ENCODE measurements around the gene RNF213.
A peak's percentile ranks its signal among the peaks of the same experiment; 100 is the strongest.
"Not testable (repeated sequence)": the region's sequence is repeated elsewhere in the genome, so short reads cannot be mapped to it uniquely, and the experiment has no call there.

The RNF213 gene

GRCh38 chr17:80270836-80271235, 10.2 kb downstream of the RNF213 start:
- peak; percentile 47 for DNase-seq (ENCODE audit: low spot score)

- DNase-seq (ENCODE audit: low spot score) = no peak
These were observed 11.7 kb downstream of the RNF213 start for GRCh38 chr17:80272366-80272765.

DNA sequence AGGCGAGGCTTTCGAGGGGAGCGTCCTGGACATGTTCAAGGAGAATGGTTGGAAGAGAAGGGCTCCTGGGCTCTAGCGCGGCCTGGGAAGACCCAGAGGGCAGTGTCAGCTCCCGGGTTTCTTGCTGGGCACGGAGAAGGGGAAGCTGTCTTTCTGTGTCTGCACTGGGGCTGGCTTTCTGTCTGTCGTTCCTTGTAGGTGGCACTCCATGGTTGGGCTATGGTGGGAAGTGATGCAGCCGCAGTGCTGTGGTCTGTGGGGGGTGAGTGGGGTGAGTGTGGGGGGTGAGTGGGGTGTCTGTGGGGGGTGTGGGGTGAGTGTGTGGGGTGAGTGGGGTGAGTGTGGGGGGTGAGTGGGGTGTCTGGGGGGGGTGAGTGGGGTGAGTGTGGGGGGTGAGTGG, 13.7 kb downstream of the RNF213 start:
- DNase-seq (ENCODE audit: low spot score) = no peak

- no peak for DNase-seq (ENCODE audit: low spot score)
These were observed 14.3 kb downstream of the RNF213 start for GRCh38 chr17:80274871-80275449.

- DNase-seq (ENCODE audit: low spot score) = not testable (repeated sequence)
These were observed 15.2 kb downstream of the RNF213 start for GRCh38 chr17:80275857-80276256.

GRCh38 chr17:80277751-80278671, 17.4 kb downstream of the RNF213 start:
- DNase-seq (ENCODE audit: low spot score) = no peak

DNA sequence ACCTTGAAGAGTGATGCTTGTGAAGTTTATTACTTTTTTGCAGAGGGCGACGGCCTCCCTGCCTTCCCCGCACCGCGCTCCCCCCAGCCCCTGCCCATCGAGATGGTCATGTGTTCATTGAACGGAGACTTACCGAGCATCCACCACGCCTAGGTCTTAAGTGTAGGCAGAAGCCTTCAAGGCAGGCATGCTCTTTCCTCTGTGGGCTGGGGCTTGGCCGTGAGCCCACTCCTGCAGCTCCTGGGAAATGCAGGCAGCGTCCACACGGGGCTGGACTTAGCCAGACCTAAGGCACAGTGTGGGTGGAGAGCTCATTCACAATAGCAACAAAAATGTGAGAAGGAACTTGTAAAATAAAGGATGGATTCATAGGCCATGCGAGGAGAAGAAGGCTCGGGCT, 19.2 kb downstream of the RNF213 start:
- no peak for DNase-seq (ENCODE audit: low spot score)

DNA sequence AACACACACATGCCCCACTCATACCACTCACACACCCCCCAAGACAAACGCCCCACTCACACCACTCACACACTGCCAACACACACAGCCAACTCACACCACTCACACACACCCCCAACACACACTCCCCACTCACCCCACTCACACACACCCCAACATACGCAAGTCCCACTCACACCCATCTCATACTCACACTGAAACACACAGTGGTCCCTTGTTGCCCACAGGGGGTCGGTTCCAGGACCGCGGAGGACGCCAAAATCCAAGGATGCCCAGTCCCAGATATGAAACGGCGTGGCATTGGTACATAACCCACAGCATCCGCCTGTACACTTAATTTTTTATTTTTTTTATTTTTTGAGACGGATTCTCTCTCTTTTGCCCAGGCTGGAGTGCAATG, 20.9 kb downstream of the RNF213 start:
- no peak for DNase-seq (ENCODE audit: low spot score)

GRCh38 chr17:80283116-80283852, 22.6 kb downstream of the RNF213 start:
- DNase-seq (ENCODE audit: low spot score) = no peak

- no peak for DNase-seq (ENCODE audit: low spot score)
These were observed 24.0 kb downstream of the RNF213 start for GRCh38 chr17:80284631-80285030.

DNA sequence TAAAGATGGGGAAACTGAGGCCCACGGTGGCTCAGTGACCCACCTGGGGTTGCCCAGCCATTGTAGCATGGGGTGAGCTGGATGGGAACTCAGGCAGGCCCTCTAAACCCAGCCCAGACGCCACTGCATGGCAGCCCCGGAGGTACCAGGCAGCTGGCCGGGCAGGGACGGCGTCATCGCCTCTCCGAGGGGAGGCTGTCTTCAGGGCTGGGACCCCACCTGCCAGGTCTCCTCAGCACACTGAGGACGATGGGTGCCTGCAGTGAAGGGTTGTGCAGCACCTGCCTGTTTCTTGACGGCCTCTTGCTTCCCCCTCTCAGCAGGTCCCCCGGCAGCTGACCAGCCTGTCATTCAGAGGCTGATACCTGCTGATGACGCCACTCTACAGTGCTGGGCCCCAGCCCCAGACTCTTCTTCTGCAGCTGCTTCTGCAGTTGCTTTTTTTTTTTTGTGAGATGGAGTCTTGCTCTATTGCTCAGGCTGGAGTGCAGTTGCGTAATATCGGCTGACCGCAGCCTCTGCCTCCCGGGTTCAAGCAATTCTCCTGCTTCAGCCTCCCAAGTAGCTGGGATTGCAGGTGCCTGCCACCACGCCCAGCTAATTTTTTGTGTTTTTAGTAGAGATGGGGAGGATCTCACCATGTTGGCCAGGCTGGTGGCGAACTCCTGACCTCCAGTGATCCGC, 24.7 kb downstream of the RNF213 start:
- DNase-seq (ENCODE audit: low spot score) = no peak

DNA sequence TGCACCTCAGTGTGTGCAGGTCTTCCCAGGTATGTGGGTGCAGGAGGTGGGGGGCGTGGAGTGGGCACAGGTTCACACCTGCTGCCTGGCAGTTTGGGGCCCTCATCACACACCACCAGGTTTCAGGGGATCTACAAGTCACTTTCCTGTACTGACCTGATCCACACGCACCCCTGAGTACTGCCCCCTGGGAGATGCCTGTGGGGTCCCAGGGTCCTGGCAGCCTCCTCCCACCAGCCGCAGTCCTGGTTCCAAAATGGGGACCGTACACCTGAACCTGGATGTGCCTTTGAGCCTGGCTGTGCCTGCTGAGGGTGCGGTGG, 25.9 kb downstream of the RNF213 start:
- DNase-seq (ENCODE audit: low spot score) = no peak

GRCh38 chr17:80287038-80287437, 26.4 kb downstream of the RNF213 start:
- DNase-seq (ENCODE audit: low spot score) = no peak

DNA sequence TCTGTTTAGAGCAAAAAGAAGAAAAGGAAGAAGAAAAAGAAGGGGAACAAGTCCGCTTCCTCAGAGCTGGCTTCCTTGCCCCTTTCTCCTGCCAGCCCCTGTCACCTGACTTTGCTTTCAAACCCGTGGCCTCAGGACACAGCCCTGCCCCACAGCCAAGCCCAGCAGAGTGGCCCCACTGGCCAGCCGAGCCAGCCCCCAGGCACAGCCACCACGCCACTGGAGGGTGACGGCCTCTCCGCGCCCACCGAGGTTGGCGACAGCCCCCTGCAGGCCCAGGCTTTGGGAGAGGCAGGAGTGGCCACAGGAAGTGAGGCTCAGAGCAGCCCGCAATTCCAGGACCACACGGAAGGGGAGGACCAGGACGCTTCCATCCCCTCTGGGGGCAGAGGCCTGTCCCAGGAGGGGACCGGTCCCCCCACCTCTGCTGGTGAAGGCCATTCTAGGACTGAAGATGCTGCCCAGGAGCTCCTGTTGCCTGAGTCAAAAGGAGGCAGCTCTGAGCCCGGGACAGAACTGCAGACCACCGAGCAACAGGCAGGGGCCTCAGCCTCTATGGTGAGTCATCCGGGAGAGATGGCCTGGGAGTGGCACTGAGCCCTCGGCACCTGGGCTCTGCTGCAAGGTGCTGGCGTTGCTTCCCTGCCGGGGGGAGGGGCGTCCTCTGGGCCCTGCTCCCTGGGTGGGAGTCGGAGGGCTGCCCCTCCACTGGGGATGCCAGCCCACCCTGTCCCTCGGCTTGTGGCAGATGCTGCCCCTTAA, 27.3 kb downstream of the RNF213 start:
- DNase-seq (ENCODE audit: low spot score) = no peak

DNA sequence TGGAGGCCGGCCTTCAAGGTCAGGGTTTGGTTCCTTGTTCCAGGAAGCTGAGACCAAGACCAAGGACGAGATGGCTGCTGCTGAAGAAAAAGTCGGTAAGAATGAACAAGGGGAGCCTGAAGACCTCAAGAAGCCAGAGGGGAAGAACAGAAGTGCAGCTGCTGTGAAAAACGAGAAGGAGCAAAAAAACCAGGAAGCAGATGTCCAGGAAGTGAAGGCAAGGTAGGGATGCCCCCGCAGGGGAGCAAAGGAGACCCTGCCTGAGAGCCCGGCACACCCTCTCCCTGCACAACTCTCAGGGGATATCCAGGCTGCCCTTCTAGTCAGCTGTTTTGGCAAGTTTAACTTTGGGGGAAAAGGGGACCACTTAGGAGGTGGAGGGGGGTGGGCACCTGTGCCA, 29.0 kb downstream of the RNF213 start:
- DNase-seq (ENCODE audit: low spot score) = no peak

DNA sequence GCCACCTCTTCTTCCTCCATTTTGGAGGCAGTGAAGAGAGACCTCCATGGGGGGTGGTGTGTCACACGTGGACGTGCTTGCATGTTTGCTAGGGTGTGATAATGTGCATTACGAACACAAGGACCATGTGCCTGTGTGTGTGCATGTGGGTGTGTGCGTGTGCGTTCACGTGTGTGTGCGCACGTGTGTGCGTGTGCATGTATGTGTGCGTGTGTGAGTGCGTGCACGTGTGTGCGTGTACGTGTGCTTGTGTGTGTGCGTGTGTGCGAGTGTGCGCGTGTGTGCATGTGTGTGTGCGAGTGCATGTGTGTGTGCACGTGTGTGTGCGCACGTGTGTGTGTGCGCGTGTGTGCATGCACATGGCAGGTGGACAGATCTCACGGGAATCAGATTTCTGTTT, 29.5 kb downstream of the RNF213 start:
- no peak for DNase-seq (ENCODE audit: low spot score)

DNA sequence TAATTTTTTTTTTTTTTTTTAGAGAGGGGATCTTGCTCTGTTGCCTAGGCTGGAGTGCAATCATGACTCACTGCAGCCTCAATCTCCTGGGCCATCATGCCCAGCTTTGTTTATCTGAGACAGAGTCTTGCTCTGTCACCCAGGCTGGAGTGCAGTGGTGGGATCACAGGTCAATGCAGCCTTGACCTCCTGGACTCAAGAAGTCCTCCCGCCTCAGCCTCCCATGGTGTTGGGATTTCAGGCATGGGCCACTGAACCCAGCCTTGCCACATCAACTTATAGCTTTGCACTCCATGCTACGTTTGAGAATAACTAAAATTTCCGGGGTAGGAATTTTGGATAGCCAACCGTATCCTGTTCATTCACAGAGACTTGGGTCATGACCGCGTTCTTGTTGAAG, 30.6 kb downstream of the RNF213 start:
- no peak for DNase-seq (ENCODE audit: low spot score)

DNA sequence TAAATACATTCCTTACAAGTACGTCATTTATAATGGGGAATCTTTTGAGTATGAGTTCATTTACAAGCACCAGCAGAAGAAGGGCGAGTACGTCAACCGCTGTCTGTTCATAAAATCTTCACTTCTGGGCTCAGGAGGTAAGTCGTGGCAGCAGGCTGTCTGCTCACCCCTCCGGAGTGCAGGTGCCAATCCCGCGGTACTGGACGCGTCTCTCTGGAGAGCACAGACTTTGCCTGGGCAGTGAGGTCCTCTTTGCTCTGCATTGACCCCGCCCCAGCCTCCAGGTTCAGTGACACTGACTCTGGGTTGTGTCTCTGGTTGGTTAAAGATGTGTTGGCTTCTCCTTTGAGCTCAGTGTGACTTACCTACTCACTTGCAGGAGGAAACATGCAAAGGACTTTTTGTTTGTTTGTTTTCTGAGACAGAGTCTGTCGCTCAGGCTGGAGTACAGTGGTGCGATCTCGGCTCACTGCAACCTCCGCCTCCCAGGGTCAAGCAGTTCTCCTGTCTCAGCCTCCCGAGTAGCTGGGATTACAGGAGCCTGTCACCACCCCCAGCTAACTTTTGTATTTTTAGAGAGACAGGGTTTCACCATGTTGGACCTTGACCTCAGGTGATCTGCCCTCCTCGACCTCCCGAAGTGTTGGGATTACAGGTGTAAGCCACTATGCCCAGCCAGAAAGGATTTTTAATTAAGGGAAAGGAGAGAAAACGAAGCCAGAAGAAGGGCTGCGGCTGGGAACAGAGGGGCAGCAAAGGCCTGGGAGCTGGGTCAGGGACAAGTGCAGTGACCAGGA, 31.2 kb downstream of the RNF213 start:
- DNase-seq (ENCODE audit: low spot score) = no peak

GRCh38 chr17:80292521-80292971, 31.9 kb downstream of the RNF213 start:
- DNase-seq (ENCODE audit: low spot score) = no peak

- no peak for DNase-seq (ENCODE audit: low spot score)
These were observed 33.6 kb downstream of the RNF213 start for GRCh38 chr17:80294210-80294609.

- DNase-seq (ENCODE audit: low spot score) = no peak
These were observed 34.0 kb downstream of the RNF213 start for GRCh38 chr17:80294653-80295052.
